ENCODE measurements around the gene ZNF761. TPM values are rescaled to one million over a fixed set of nuclear protein-coding genes. Genes with fewer than 3 reads are reported as not detected.
A peak's percentile ranks its signal among the peaks of the same experiment; 100 is the strongest.
"Not testable (repeated sequence)": the region's sequence is repeated elsewhere in the genome, so short reads cannot be mapped to it uniquely, and the experiment has no call there.

ZNF761 gene
- total RNA-seq, 8 experiments from 2014 or later = 5.6 to 12.8 (median 9.2) TPM

DNA sequence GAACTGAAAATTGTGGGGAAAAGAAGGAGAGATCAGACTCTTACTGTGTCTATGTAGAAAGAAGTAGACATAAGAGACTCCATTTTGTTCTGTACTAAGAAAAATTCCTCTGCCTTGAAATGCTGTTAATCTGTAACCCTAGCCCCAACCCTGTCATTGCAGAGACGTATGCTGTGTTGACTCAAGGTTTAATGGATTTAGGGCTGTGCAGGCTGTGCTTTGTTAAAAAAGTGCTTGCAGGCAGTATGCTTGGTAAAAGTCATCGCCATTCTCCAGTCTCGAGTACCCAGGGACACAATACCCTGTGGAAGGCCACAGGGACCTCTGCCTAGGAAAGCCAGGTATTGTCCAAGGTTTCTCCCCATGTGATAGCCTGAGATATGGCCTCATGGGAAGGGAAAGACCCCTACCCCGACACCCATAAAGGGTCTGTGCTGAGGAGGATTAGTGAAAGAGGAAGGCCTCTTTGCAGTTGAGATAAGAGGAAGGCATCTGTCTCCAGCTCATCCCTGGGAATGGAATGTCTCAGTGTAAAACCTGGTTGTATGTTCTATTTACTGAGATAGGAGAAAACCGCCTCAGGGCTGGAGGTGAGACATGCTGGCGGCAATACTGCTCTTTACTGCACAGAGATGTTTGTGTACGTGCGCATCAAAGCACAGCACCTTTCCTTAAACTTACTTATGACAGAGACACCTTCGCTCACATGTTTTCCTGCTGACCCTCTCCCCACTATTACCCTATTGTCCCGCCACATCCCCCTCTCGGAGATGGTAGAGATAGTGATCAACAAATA, 11.1 kb upstream of the ZNF761 start:
- 0 to 86% (median 54%) methylated on average over 1 to 7 of the region's 11 CpGs; no CpG with 5 or more reads in 1 of the 10 experiments for WGBS, 10 experiments
- in situ Hi-C loops (cut with MboI; ENCODE audit: low pct_unique_long_range_greater_than_20kb in 2 of 9, low sequenced_read_pairs in 9 of 9, unreplicated experiment in 9 of 9) = loop anchor here in 1 of 9 experiments (10.0 kb wide), 1 partner anchor 324 kb away; no protein-coding TSS in a partner anchor
- not testable (repeated sequence) for H3K4me1 ChIP-seq (replicated peaks in 1 of 2); H3K27ac ChIP-seq; ATAC-seq (replicated peaks in 6 of 8); H3K4me3 ChIP-seq

DNA sequence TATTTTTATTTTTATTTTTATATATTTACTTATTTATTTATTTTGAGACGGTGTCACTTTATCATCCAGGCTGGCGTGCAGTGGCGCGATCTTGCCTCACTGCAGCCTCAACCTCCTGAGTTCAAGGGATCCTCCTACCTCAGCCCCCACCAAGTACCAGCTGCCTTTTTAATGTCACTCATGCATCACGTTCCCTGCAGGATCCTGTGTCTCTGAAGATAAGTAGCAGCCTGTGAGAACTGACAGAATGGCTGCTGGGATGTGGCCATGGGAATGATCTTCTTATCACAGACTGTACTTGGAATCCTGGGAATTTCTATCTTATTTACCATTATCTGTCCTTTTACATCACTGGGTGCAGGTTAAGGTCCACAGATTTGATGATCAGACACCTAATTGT, 9.2 kb upstream of the ZNF761 start:
- Histone ChIP-seq H3K4me1 (replicated peaks in 1 of 2) (no peaks in the 10 kb centered on the region), H3K27ac (no peak overlapping the region), H3K4me3 (no peak overlapping the region)
- WGBS, 10 experiments = 73 to 100% (median 87%) methylated on average over 3 to 5 of the region's 5 CpGs; no CpG with 5 or more reads in 2 of the 10 experiments
- in situ Hi-C loops (cut with MboI; ENCODE audit: low pct_unique_long_range_greater_than_20kb in 2 of 9, low sequenced_read_pairs in 9 of 9, unreplicated experiment in 9 of 9) = loop anchor here in 1 of 9 experiments (10.0 kb wide), 1 partner anchor 322 kb away; no protein-coding TSS in a partner anchor
- ATAC-seq (replicated peaks in 6 of 8) = peak in 3 of 8 experiments; percentile 7 to 15 (median 15)

DNA sequence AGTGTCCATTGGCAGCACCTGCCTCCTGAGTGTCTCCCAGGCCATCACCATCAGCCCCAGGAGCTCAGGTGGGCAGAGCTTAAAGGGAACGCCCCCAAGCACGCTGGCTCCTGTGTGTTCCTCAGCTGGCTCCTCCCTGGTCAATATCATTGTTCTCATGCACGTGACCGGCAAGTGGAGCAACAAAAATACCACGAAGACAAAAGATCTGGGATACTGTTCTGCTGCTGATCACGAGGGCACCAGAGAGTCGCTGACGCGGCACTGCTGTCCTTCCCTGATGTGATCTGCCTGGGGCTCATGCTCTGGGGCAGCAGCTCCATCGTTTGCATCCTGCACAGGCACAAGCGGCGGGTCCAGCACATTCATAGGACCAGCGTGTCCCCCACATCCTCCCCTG, 8.7 kb upstream of the ZNF761 start:
- WGBS, 10 experiments = no CpG with 5 or more reads among the region's 13 CpGs

DNA sequence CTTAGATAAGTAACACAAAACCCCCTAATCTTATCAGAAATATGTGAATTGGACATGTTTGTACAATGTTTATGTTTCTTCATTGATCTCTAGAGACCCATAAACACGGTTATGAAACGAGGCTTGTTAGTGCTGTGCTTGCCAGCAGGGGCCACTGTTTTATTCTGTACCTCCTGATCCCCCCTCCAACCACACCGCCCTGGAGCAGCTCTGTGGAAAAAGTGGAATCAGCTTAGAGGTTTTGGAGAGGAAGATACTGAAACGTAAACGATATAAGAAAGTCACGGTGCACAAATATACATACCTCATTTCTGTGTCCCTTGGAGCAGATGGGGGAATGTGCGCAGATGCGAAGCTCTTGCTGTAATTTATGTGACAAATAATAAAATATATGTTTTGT, 8.1 kb upstream of the ZNF761 start:
- WGBS, 10 experiments = 80 to 100% (median 85%) methylated on average over 3 to 6 of the region's 8 CpGs; no CpG with 5 or more reads in 6 of the 10 experiments
- H3K4me3 ChIP-seq = peak overlapping the region in 1 of 5 donors; percentile 24
- in situ Hi-C loops (cut with MboI; ENCODE audit: low pct_unique_long_range_greater_than_20kb in 2 of 9, low sequenced_read_pairs in 9 of 9, unreplicated experiment in 9 of 9) = loop anchor here in 1 of 9 experiments (10.0 kb wide), 1 partner anchor 321 kb away; no protein-coding TSS in a partner anchor
- H3K27ac ChIP-seq; H3K4me1 ChIP-seq (replicated peaks in 1 of 2): not testable (repeated sequence)
- peak in 7 of 8 experiments; percentile 22 to 80 (median 65) for ATAC-seq (replicated peaks in 6 of 8)

More for the DNA sequence above, 8.7 kb upstream of the ZNF761 start:
- H3K4me3 ChIP-seq; H3K4me1 ChIP-seq (replicated peaks in 1 of 2); H3K27ac ChIP-seq: not testable (repeated sequence)
- peak in 7 of 8 experiments; percentile 34 to 91 (median 86) for ATAC-seq (replicated peaks in 6 of 8)
- in situ Hi-C loops (cut with MboI; ENCODE audit: low pct_unique_long_range_greater_than_20kb in 2 of 9, low sequenced_read_pairs in 9 of 9, unreplicated experiment in 9 of 9) = loop anchor here in 1 of 9 experiments (10.0 kb wide), 1 partner anchor 322 kb away; no protein-coding TSS in a partner anchor

DNA sequence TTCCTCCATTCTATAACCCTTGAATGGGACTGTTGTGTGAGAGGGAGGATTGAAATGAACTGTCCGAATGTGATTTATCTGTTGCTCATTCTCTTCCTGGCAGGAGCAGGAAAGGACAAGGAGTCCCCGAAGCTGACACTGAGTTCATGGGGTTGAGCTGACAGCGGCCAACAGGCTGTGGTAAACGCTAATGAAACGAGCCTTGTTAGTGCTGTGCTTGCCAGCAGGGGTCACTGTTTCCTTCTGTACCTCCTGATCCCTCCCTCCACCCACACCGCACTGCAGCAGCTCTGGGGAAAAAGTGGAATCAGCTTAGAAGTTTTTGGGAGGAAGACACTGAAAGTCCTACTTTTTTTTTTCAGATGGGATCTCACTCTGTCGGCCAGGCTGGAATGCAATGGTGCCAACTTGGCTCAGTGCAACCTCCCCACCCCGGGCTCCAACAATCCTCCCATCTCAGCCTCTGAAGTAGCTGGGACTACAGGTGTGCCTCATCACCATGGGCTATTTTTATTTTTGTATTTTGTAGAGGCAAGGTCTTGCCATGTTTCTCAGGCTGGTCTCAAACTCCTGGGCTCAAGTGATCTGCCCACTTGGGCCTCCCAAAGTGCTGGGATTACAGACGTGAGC, 6.7 kb upstream of the ZNF761 start:
- in situ Hi-C loops (cut with MboI; ENCODE audit: low pct_unique_long_range_greater_than_20kb in 2 of 9, low sequenced_read_pairs in 9 of 9, unreplicated experiment in 9 of 9) = loop anchor here in 2 of 9 experiments (10.0 to 25.0 kb wide), 2 partner anchors 312 to 320 kb away; no protein-coding TSS in a partner anchor
- WGBS, 10 experiments = 0 to 50% (median 8%) methylated on average over 1 to 6 of the region's 9 CpGs; no CpG with 5 or more reads in 2 of the 10 experiments
- Histone ChIP-seq H3K27ac (no peak overlapping the region), H3K4me3 (no peak overlapping the region), H3K4me1 (replicated peaks in 1 of 2) (no peaks in the 10 kb centered on the region)
- peak; percentile 56 to 100 (median 73) for ATAC-seq (replicated peaks in 6 of 8)

DNA sequence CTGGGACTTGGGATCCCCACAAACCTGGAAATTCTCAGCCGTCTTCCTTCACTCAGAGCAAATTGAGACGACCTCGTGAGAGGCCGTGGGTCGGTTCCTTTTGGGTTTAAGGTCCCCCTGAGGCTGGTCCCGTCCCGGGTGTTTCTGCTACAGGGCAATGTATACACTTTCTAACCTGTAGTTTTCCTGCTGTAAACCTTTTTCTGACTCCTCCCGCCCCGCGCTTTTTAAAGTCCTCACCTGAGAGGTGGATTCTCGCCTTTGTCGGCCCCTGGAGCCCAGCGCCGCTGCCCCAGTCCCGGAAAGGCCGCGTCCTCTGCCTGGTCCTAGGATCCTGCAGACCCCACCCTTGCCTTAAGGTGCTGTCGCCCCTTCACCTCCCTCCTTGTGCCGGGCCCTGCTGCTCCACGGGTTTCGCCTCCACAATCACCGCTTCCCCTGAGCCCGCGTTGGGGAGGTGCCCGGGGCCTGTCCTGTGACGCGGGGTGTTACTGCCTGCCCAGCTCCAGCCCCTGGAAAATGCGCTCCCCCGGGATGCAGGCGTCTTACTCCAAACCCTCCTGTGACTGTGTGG, 391 bp downstream of the ZNF761 start:
- WGBS, 10 experiments = 0% methylated on average over 2 to 10 of the region's 30 CpGs; no CpG with 5 or more reads in 4 of the 10 experiments
- peak overlapping the region; percentile 36 to 77 for H3K27ac ChIP-seq
- in situ Hi-C loops (cut with MboI; ENCODE audit: low pct_unique_long_range_greater_than_20kb in 2 of 9, low sequenced_read_pairs in 9 of 9, unreplicated experiment in 9 of 9) = loop anchor here in 1 of 9 experiments (25.0 kb wide), 1 partner anchor 305 kb away; no protein-coding TSS in a partner anchor

DNA sequence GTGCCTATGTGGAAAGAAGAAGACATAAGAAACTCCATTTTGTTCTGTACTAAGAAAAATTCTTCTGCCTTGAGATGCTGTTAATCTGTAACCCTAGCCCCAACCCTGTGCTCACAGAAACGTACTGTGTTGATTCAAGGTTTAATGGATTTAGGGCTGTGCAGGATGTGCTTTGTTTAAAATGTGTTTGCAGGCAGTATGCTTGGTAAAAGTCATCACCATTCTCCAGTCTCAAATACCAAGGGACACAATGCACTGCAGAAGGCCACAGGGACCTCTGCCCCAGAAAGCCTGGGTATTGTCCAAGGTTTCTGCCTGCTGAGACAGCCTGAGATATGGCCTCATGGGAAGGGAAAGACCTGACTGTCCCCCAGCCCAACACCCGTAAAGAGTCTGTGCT, 12.0 kb downstream of the ZNF761 start:
- not testable (repeated sequence) for H3K4me1 ChIP-seq (replicated peaks in 1 of 2); H3K27ac ChIP-seq; ATAC-seq (replicated peaks in 6 of 8); H3K4me3 ChIP-seq
- in situ Hi-C loops (cut with MboI; ENCODE audit: low pct_unique_long_range_greater_than_20kb in 2 of 9, low sequenced_read_pairs in 9 of 9, unreplicated experiment in 9 of 9) = loop anchor here in 1 of 9 experiments (25.0 kb wide), 1 partner anchor 293 kb away; no protein-coding TSS in a partner anchor
- WGBS, 10 experiments = 71 to 100% (median 88%) methylated on average over 1 to 2 of the region's 2 CpGs; no CpG with 5 or more reads in 6 of the 10 experiments

More for the DNA sequence above, 391 bp downstream of the ZNF761 start:
- peak; percentile 27 to 52 (median 48) for ATAC-seq (replicated peaks in 6 of 8)
- Histone ChIP-seq H3K4me1 (replicated peaks in 1 of 2) (peaks cover 0 to 8% of the 10 kb centered on the region in 2 donors), H3K4me3 (peak overlapping the region; percentile 41 to 91 (median 74))

DNA sequence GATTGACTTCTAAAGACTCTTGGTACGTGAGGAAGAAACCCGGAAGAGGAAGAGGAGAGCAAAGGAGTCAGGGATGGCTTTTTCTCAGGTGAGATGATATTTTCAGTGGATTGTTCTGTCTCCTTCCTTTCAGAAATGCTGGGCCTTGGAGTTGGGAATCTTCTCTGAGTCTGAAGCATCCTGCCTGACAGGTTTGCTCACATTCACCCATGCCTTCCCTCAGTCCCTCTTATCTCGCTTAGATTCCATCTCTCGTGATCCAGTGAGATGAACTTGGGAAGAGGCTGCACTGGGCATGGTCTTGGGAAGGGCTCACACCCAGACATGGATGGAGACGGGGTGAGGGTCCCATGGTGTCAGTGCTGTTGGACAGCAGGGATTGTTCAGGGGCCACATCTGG, 15.4 kb downstream of the ZNF761 start:
- H3K27ac ChIP-seq; H3K4me1 ChIP-seq (replicated peaks in 1 of 2); H3K4me3 ChIP-seq; ATAC-seq (replicated peaks in 6 of 8): not testable (repeated sequence)
- WGBS, 10 experiments = 90 to 100% (median 96%) methylated on average over 1 to 5 of the region's 5 CpGs; no CpG with 5 or more reads in 3 of the 10 experiments
- in situ Hi-C loops (cut with MboI; ENCODE audit: low pct_unique_long_range_greater_than_20kb in 2 of 9, low sequenced_read_pairs in 9 of 9, unreplicated experiment in 9 of 9) = loop anchor here in 1 of 9 experiments (25.0 kb wide), 1 partner anchor 290 kb away; no protein-coding TSS in a partner anchor

DNA sequence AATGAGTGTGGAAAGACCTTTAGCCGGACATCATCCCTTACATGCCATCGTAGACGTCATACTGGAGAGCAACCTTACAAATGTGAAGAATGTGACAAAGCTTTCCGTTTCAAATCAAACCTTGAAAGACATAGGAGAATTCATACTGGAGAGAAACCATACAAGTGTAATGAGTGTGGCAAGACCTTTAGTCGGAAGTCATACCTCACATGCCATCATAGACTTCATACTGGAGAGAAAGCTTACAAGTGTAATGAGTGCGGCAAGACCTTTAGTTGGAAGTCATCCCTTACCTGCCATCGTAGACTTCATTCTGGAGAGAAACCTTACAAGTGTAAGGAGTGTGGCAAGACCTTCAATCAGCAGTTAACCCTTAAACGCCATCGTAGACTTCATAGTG, 24.0 kb downstream of the ZNF761 start:
- ATAC-seq (replicated peaks in 6 of 8) = no peak
- WGBS, 10 experiments = 90 to 100% (median 96%) methylated on average over 2 to 8 of the region's 9 CpGs
- Histone ChIP-seq H3K4me1 (replicated peaks in 1 of 2) (no peaks in the 10 kb centered on the region), H3K4me3 (no peak overlapping the region), H3K27ac (no peak overlapping the region)
- in situ Hi-C loops (cut with MboI; ENCODE audit: low pct_unique_long_range_greater_than_20kb in 2 of 9, low sequenced_read_pairs in 9 of 9, unreplicated experiment in 9 of 9) = no loop called here

DNA sequence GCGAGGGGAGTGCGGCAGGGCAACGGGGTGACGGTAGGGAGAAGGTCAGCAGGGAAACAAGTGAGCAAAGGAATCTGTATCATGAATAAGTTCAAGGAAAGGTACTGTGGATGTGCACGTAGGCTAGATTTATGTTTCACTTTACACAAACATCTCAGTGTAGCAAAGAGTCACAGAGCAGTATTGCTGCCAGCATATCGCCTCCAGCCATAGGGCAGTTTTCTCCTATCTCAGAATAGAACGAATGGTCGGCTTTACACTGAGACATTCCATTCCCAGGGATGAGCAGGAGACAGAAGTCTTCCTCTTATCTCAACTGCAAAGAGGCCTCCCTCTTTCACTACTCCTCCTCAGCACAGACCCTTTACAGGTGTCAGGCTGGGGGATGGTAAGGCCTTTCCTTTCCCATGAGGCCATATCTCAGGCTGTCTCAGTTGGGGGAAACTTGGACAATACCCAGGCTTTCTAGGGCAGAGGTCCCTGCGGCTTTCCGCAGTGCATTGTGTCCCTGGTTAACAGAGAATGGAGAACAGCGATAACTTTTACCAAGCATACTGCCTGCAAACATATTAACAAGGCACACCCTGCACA, 28.4 kb downstream of the ZNF761 start:
- WGBS, 10 experiments = 0 to 100% (median 80%) methylated on average over 1 to 9 of the region's 11 CpGs; no CpG with 5 or more reads in 2 of the 10 experiments
- ATAC-seq (replicated peaks in 6 of 8); in situ Hi-C loops (cut with MboI; ENCODE audit: low pct_unique_long_range_greater_than_20kb in 2 of 9, low sequenced_read_pairs in 9 of 9, unreplicated experiment in 9 of 9); H3K27ac ChIP-seq; H3K4me1 ChIP-seq (replicated peaks in 1 of 2); H3K4me3 ChIP-seq: not testable (repeated sequence)

DNA sequence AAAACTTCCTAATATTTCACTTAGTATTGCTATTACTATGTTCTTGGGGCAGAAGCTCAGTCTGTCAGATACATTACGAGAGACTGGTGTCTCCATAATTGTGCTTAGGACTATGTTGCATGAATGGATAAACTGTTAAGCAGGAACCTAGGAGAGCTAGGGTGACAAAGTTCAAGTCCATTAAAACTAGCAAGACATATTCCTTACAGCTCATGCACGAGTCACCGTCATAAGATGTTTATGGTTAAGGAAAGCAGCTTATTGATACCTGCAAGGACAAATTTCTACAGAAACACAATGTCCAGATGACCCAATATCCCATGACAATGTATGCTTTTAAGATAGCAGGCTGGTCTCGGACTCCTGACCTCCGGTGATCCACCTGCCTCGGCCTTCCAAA, 30.1 kb downstream of the ZNF761 start:
- Histone ChIP-seq H3K4me3 (no peak overlapping the region), H3K27ac (no peak overlapping the region), H3K4me1 (replicated peaks in 1 of 2) (no peaks in the 10 kb centered on the region)
- in situ Hi-C loops (cut with MboI; ENCODE audit: low pct_unique_long_range_greater_than_20kb in 2 of 9, low sequenced_read_pairs in 9 of 9, unreplicated experiment in 9 of 9) = no loop called here
- no peak for ATAC-seq (replicated peaks in 6 of 8)
- 76 to 100% (median 88%) methylated on average over 1 to 6 of the region's 6 CpGs; no CpG with 5 or more reads in 2 of the 10 experiments for WGBS, 10 experiments

DNA sequence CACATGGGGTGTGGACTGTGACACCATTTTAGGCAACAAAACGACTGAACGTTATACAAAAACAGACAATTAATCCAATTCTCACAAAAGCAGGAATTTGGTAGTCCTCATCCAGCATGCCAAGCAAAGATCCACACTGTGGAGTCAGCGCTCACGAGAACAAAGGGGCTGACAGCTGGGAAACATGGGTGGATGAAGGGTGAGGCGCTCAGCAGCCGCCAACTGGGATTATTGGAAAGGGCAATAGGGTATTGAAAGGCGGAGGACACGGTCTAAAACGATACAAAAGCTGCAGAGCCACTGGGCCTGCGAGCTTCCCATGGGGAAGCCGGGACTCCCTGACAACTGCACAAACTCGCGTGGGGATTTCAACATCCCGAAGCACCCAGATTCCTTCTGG, 31.1 kb downstream of the ZNF761 start:
- Histone ChIP-seq H3K4me3 (no peak overlapping the region), H3K27ac (no peak overlapping the region), H3K4me1 (replicated peaks in 1 of 2) (no peaks in the 10 kb centered on the region)
- 24 to 93% (median 73%) methylated on average over 3 to 9 of the region's 14 CpGs; no CpG with 5 or more reads in 6 of the 10 experiments for WGBS, 10 experiments
- ATAC-seq (replicated peaks in 6 of 8) = no peak
- in situ Hi-C loops (cut with MboI; ENCODE audit: low pct_unique_long_range_greater_than_20kb in 2 of 9, low sequenced_read_pairs in 9 of 9, unreplicated experiment in 9 of 9) = no loop called here
